PC-3 (cell line): ENCODE results near the gene SSR2. TPM values are rescaled to one million over a fixed set of nuclear protein-coding genes. Genes with fewer than 3 reads are reported as not detected.

Source experiments
- ATAC-seq: fragments of 200-7000 bp; cut with Tn5 transposase; 2 replicates; pipeline ENCODE4 v1.9.1; 2020; ENCODE audit warnings: mild to moderate bottlenecking, moderate library complexity
- BruUV-seq: library from RNA; stranded (reverse); fragments of 400-500 nt; replicated peaks from 2 replicates; lab custom pipeline; 2021; lab: Mats Ljungman, UMichigan
- CTCF ChIA-PET: fragments of 300-600 bp; sonication (Branson Sonifier 250); formaldehyde crosslinking; loops from one replicate; lab custom pipeline; 2022; ENCODE audit warnings: antibody characterized with exemption; lab: Charles Lee
- POLR2A ChIA-PET: fragments of 300-600 bp; sonication (Branson Sonifier 250); formaldehyde crosslinking; loops from one replicate; lab custom pipeline; 2022; ENCODE audit warnings: antibody characterized with exemption; ENCODE audit not compliant: unreplicated experiment; lab: Charles Lee
- DNase-seq: peaks from one replicate; pipeline ENCODE4 v3.0.0-alpha.2; 2015
- H2AFZ ChIP-seq: fragments of 300-600 bp; sonication (generic); 2 replicates; pipeline ENCODE4 v1.6.0; 2016; ENCODE audit warnings: antibody characterized with exemption, low read length
- H3F3A ChIP-seq: fragments of 300-600 bp; sonication (generic); one replicate; pipeline ENCODE4 v1.6.0; 2017; ENCODE audit warnings: antibody characterized with exemption, low read length, control low read depth, mild to moderate bottlenecking; ENCODE audit not compliant: unreplicated experiment
- H3K27ac ChIP-seq: fragments of 300-600 bp; sonication (generic); 2 replicates; pipeline ENCODE4 v1.5.1; 2016; ENCODE audit warnings: mild to moderate bottlenecking, low read length
- H3K27me3 ChIP-seq: fragments of 300-600 bp; sonication (generic); 2 replicates; pipeline ENCODE4 v1.6.1; 2016; ENCODE audit warnings: low read length, mixed read lengths
- H3K36me3 ChIP-seq: fragments of 300-600 bp; sonication (generic); 2 replicates; pipeline ENCODE4 v1.6.1; 2016; ENCODE audit warnings: low read depth, mixed run types, low read length, mixed read lengths
- H3K4me1 ChIP-seq: fragments of 300-600 bp; sonication (generic); 2 replicates; pipeline ENCODE4 v1.5.1; 2016; ENCODE audit warnings: low read length; ENCODE audit not compliant: insufficient read depth
- H3K4me2 ChIP-seq: fragments of 300-600 bp; sonication (generic); 2 replicates; pipeline ENCODE4 v1.6.0; 2016; ENCODE audit warnings: low read length
- H3K4me3 ChIP-seq: fragments of 300-600 bp; sonication (generic); 2 replicates; pipeline ENCODE4 v1.5.1; 2016; ENCODE audit warnings: mild to moderate bottlenecking, low read length, mixed read lengths
- H3K79me2 ChIP-seq: fragments of 300-600 bp; sonication (generic); 2 replicates; pipeline ENCODE4 v1.6.1; 2017; ENCODE audit warnings: low read length, mixed read lengths
- H3K9ac ChIP-seq: fragments of 300-600 bp; sonication (generic); 2 replicates; pipeline ENCODE4 v1.6.0; 2016; ENCODE audit warnings: mild to moderate bottlenecking, low read length
- H3K9me2 ChIP-seq: fragments of 300-600 bp; sonication (generic); replicated peaks from 2 replicates; pipeline ENCODE4 v1.6.1; 2016; ENCODE audit warnings: mixed run types, low read length, mixed read lengths
- H3K9me3 ChIP-seq: fragments of 300-600 bp; sonication (generic); 2 replicates; pipeline ENCODE4 v1.6.1; 2016; ENCODE audit warnings: low read length, mixed read lengths
- H4K20me1 ChIP-seq: fragments of 300-600 bp; sonication (generic); 2 replicates; pipeline ENCODE4 v1.6.1; 2016; ENCODE audit warnings: low read length, mixed read lengths
- EZH2 ChIP-seq: fragments of 300-600 bp; sonication (generic); IDR thresholded peaks from one replicate; pipeline ENCODE4 v1.6.1; 2017; ENCODE audit warnings: antibody characterized with exemption, mild to moderate bottlenecking, low read length; ENCODE audit not compliant: unreplicated experiment
- EZH2phosphoT487 ChIP-seq: fragments of 300-600 bp; sonication (generic); IDR thresholded peaks from 2 replicates; pipeline ENCODE4 v1.6.1; 2018; ENCODE audit warnings: mild to moderate bottlenecking, antibody characterized with exemption, low read length, borderline replicate concordance
- intact Hi-C: fragments of 100-400 bp; cut with micrococcal nuclease; formaldehyde crosslinking; loops from 2 replicates; pipeline ENCODE4 v1.9.0; 2023
- total RNA-seq: library from RNA; depleted of rRNA; stranded (reverse); fragments of >200 nt; gene quantifications from 2 replicates; pipeline ENCODE4 v1.2.3, GENCODE V29; 2014
- TF ChIP-seq, protein P1 (sequence below): fragments of 300-600 bp; sonication (generic); conservative IDR thresholded peaks from 2 replicates; pipeline ENCODE4 v1.5.1; 2017; ENCODE audit warnings: antibody characterized with exemption, low read depth, mild to moderate bottlenecking, low read length

SSR2 gene
- total RNA-seq, 1 experiment from 2014 or later = 293 TPM

DNA sequence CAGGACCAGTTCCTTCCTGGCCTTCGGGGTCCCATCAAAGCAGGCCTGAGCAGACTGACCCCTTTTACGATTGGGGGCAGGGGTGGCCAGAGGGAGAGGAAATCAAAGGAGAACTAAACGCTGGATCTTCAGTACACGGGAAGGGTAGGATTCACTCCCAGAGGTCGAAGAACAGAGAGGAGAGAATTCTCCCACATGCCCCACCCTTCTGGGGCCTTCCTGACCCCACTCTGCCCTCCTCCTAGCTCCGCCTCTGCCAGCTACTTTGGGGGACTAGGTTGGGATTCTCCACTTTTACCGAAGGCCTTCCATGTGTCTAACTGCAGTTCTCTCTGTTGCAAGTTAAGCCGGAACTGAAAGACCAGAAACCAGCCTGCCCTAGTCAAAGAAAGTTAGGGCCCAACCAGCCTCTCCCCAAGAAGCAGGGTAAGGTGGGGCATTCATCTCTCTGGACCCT, 41.8 kb downstream of the SSR2 start:
- peaks cover 17% of the 10 kb centered on the region for H4K20me1 ChIP-seq
- intact Hi-C loops = loop anchor here (5.0 kb wide), 1 partner anchor 143 kb away; no protein-coding TSS in a partner anchor
- H3K27me3 ChIP-seq = no peaks in the 10 kb centered on the region
- ATAC-seq (no peak), DNase-seq (no peak)
- H3K9me3 ChIP-seq = no peaks in the 10 kb centered on the region
- H3K27ac ChIP-seq = peak overlapping the region; percentile 57
- peak overlapping the region; percentile 96 for H2AFZ ChIP-seq
- POLR2A ChIA-PET = interaction anchor here (0.6 kb wide), 2 partner anchors 26 to 1384 kb away, joined by 4 read pairs; no protein-coding TSS in a partner anchor
- H3K36me3 ChIP-seq = no peaks in the 10 kb centered on the region
- H3K4me3 ChIP-seq = peak overlapping the region; percentile 97
- H3K4me2 ChIP-seq = peak overlapping the region; percentile 90
- H3F3A ChIP-seq = no peaks in the 10 kb centered on the region
- CTCF ChIA-PET = interaction anchor here (2.4 kb wide), 1 partner anchor 17 kb away, joined by 8 read pairs; no protein-coding TSS in a partner anchor
- H3K9me2 ChIP-seq = no peaks in the 10 kb centered on the region
- TF ChIP-seq EZH2phosphoT487 = no peak
- TF ChIP-seq EZH2 = no peak
- TF ChIP-seq, protein P1, sequence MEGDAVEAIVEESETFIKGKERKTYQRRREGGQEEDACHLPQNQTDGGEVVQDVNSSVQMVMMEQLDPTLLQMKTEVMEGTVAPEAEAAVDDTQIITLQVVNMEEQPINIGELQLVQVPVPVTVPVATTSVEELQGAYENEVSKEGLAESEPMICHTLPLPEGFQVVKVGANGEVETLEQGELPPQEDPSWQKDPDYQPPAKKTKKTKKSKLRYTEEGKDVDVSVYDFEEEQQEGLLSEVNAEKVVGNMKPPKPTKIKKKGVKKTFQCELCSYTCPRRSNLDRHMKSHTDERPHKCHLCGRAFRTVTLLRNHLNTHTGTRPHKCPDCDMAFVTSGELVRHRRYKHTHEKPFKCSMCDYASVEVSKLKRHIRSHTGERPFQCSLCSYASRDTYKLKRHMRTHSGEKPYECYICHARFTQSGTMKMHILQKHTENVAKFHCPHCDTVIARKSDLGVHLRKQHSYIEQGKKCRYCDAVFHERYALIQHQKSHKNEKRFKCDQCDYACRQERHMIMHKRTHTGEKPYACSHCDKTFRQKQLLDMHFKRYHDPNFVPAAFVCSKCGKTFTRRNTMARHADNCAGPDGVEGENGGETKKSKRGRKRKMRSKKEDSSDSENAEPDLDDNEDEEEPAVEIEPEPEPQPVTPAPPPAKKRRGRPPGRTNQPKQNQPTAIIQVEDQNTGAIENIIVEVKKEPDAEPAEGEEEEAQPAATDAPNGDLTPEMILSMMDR = no peak
- H3K4me1 ChIP-seq = peaks cover 58% of the 10 kb centered on the region
- BruUV-seq = TSS peak; percentile 71
- H3K9ac ChIP-seq = peak overlapping the region; percentile 92
- H3K79me2 ChIP-seq = peaks cover 55% of the 10 kb centered on the region

DNA sequence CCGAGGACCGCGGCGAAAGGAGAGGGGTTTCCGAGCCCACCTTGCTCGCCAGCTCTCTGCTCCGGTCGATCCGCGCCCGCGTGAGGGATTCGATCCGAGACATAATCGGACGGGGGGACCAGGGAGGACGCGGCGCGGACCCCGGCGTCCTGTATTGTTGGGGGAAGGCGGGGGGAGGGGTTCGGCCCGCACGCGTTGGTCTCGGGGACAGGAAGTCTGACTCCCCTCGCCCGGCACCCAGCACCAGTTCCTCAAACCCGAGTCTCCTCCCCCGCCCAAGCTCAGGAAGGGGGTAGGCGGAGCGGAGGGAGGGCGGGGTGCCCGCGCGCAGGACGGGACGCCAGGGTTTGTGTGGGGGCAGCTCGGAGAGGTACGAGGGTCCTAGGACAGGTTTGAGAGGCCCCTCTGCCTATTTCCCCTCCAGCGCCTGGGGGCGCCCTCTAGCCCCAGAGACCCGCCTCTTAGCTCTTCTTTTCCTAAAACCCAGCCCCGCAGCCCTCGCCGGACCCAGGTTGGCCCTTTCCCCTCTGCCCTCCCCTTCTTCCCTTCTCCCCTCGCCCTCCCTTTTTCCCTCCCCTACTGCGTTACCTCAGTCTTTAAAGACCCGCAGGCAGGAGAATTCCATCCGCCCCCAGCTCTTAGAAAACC, 42.3 kb downstream of the SSR2 start, which contains the start of gene ARHGEF2:
ARHGEF2 (minus strand) TSS at position 223 of the 648 bp plus-strand sequence; CDS start at position 103, 120 bp downstream.
- peak; percentile 54 for ATAC-seq
- H3K36me3 ChIP-seq = no peaks in the 10 kb centered on the region
- CTCF ChIA-PET = interaction anchor here (1.1 to 2.4 kb wide), 3 partner anchors 11 to 34 kb away, joined by 8 to 11 read pairs (median 10); no protein-coding TSS in a partner anchor
- peak within 1 kb of the TSS; percentile 92 for H3K9ac ChIP-seq
- peak within 1 kb of the TSS; percentile 90 for H3K4me2 ChIP-seq
- peak; percentile 71 for DNase-seq
- intact Hi-C loops = loop anchor here (5.0 kb wide), 1 partner anchor 144 kb away; no protein-coding TSS in a partner anchor
- BruUV-seq = no TSS peak
- H3K27ac ChIP-seq = peak within 1 kb of the TSS; percentile 57
- H3K9me3 ChIP-seq = no peaks in the 10 kb centered on the region
- peak within 1 kb of the TSS; percentile 97 for H3K4me3 ChIP-seq
- H4K20me1 ChIP-seq = peaks cover 17% of the 10 kb centered on the region
- peaks cover 52% of the 10 kb centered on the region for H3K4me1 ChIP-seq
- no peaks in the 10 kb centered on the region for H3K27me3 ChIP-seq
- POLR2A ChIA-PET = interaction anchor here (0.6 kb wide), 3 partner anchors 26 to 123 kb away, joined by 4 to 29 read pairs (median 4); no protein-coding TSS in a partner anchor
- TF ChIP-seq, protein P1 = no peak; the same call in 1 of the 2 replicates
- TF ChIP-seq EZH2phosphoT487 (no peak), EZH2 (no peak)
- H2AFZ ChIP-seq = peak within 1 kb of the TSS; percentile 96
- H3K79me2 ChIP-seq = peaks cover 60% of the 10 kb centered on the region
- H3K9me2 ChIP-seq = no peaks in the 10 kb centered on the region
- no peaks in the 10 kb centered on the region for H3F3A ChIP-seq
